Neural cell (in vitro differentiated cells): Measurements from ENCODE around the gene DEFB132. TPM values are rescaled to one million over a fixed set of nuclear protein-coding genes. Genes with fewer than 3 reads are reported as not detected.

Source experiments
- H2AFZ ChIP-seq: fragments of 200-600, 300-800 bp; sonication (generic), shearing (Covaris generic); 2 replicates; pipeline ENCODE4 v1.6.0; 2014; ENCODE audit warnings: low read depth, mild to moderate bottlenecking, antibody characterized with exemption, low read length, moderate library complexity
- H3F3A ChIP-seq: fragments of 200-600 bp; shearing (Covaris generic); 2 replicates; pipeline ENCODE4 v1.6.1; 2016; ENCODE audit warnings: mild to moderate bottlenecking, moderate library complexity, mixed read lengths, antibody characterized with exemption, low read length; ENCODE audit not compliant: insufficient read depth, poor library complexity, severe bottlenecking
- H3K27ac ChIP-seq: fragments of 200-600, 300-800 bp; sonication (generic), shearing (Covaris generic); 2 replicates; pipeline ENCODE4 v1.5.1; 2014; ENCODE audit warnings: mild to moderate bottlenecking, low read length, moderate library complexity
- H3K27me3 ChIP-seq: fragments of 300-800, 200-600 bp; sonication (generic), shearing (Covaris generic); 2 replicates; pipeline ENCODE4 v1.6.0; 2014; ENCODE audit warnings: mild to moderate bottlenecking, low read depth, low read length, moderate library complexity; ENCODE audit not compliant: insufficient read depth
- H3K36me3 ChIP-seq: fragments of 300-800, 200-600 bp; sonication (generic), shearing (Covaris generic); 2 replicates; pipeline ENCODE4 v1.5.1; 2014; ENCODE audit warnings: mild to moderate bottlenecking, antibody characterized with exemption, low read length, moderate library complexity; ENCODE audit not compliant: insufficient read depth
- H3K4me2 ChIP-seq: fragments of 300-800, 200-600 bp; sonication (generic), shearing (Covaris generic); 2 replicates; pipeline ENCODE4 v1.6.0; 2014; ENCODE audit warnings: mild to moderate bottlenecking, low read length
- H3K4me3 ChIP-seq: fragments of 300-800, 200-600 bp; sonication (generic), shearing (Covaris generic); 2 replicates; pipeline ENCODE4 v1.5.1; 2014; ENCODE audit warnings: mild to moderate bottlenecking, low read length, moderate library complexity
- H3K79me2 ChIP-seq: fragments of 200-600 bp; shearing (Covaris generic); replicated peaks from 2 replicates; pipeline ENCODE4 v1.6.0; 2014; ENCODE audit warnings: mild to moderate bottlenecking, low read length, moderate library complexity; ENCODE audit not compliant: insufficient read depth
- H3K9ac ChIP-seq: fragments of 300-800, 200-600 bp; sonication (generic), shearing (Covaris generic); 2 replicates; pipeline ENCODE4 v1.6.1; 2016; ENCODE audit warnings: mild to moderate bottlenecking, low read length, mixed read lengths
- H3K9me2 ChIP-seq: fragments of 200-600 bp; shearing (Covaris generic); 2 replicates; pipeline ENCODE4 v1.6.1; 2016; ENCODE audit warnings: mild to moderate bottlenecking, low read length, mixed read lengths; ENCODE audit not compliant: insufficient read depth
- H3K9me3 ChIP-seq: fragments of 200-600, 300-800 bp; sonication (generic), shearing (Covaris generic); 2 replicates; pipeline ENCODE4 v1.6.1; 2016; ENCODE audit warnings: mild to moderate bottlenecking, mixed run types, low read length, moderate library complexity, mixed read lengths
- H4K20me1 ChIP-seq: fragments of 200-600 bp; shearing (Covaris generic); 2 replicates; pipeline ENCODE4 v1.6.1; 2016; ENCODE audit warnings: mild to moderate bottlenecking, mixed run types; ENCODE audit not compliant: insufficient read depth
- EP300 ChIP-seq: fragments of 450-650 bp; conservative IDR thresholded peaks from 2 replicates; pipeline ENCODE4 v1.6.1; 2014; ENCODE audit warnings: antibody characterized with exemption, mild to moderate bottlenecking, moderate library complexity; ENCODE audit not compliant: poor library complexity, severe bottlenecking
- EZH2 ChIP-seq: fragments of 200-600, 300-800 bp; shearing (Covaris generic), sonication (generic); IDR thresholded peaks from 2 replicates; pipeline ENCODE4 v1.6.1; 2014; ENCODE audit warnings: antibody characterized with exemption, low read length, borderline replicate concordance, mild to moderate bottlenecking; ENCODE audit not compliant: insufficient read depth, poor library complexity, severe bottlenecking
- MXI1 ChIP-seq: fragments of 450-650 bp; conservative IDR thresholded peaks from 2 replicates; pipeline ENCODE4 v1.6.1; 2014; ENCODE audit warnings: antibody characterized with exemption, mild to moderate bottlenecking; ENCODE audit not compliant: poor library complexity, severe bottlenecking
- POLR2AphosphoS5 ChIP-seq: IDR thresholded peaks from 2 replicates; pipeline ENCODE4 v1.6.1; 2012
- RAD21 ChIP-seq: fragments of 450-650 bp; conservative IDR thresholded peaks from 2 replicates; pipeline ENCODE4 v1.6.1; 2014; ENCODE audit warnings: antibody characterized with exemption, mild to moderate bottlenecking, moderate library complexity
- SMC3 ChIP-seq: fragments of 450-650 bp; conservative IDR thresholded peaks from 2 replicates; pipeline ENCODE4 v1.6.1; 2014; ENCODE audit warnings: antibody characterized with exemption, mild to moderate bottlenecking, moderate library complexity; ENCODE audit not compliant: poor library complexity
- TAF1 ChIP-seq: IDR thresholded peaks from 2 replicates; pipeline ENCODE4 v1.6.1; 2012; ENCODE audit warnings: low read depth
- polyA plus RNA-seq: library from polyadenylated mRNA; depleted of rRNA; stranded (reverse); fragments of >200 nt; gene quantifications from 2 replicates; pipeline ENCODE4 v1.2.3, GENCODE V29; 2014
- TF ChIP-seq, protein P1 (sequence below): fragments of 450-650 bp; IDR thresholded peaks from 2 replicates; pipeline ENCODE4 v1.5.1; 2014; ENCODE audit warnings: antibody characterized with exemption, mild to moderate bottlenecking, moderate library complexity; ENCODE audit not compliant: poor library complexity, severe bottlenecking
- TF ChIP-seq, protein P2 (sequence below): IDR thresholded peaks from 2 replicates; pipeline ENCODE4 v1.6.1; 2012; ENCODE audit warnings: borderline replicate concordance

DEFB132 gene
- polyA plus RNA-seq, 1 donor from 2014 or later, result not detected

DNA sequence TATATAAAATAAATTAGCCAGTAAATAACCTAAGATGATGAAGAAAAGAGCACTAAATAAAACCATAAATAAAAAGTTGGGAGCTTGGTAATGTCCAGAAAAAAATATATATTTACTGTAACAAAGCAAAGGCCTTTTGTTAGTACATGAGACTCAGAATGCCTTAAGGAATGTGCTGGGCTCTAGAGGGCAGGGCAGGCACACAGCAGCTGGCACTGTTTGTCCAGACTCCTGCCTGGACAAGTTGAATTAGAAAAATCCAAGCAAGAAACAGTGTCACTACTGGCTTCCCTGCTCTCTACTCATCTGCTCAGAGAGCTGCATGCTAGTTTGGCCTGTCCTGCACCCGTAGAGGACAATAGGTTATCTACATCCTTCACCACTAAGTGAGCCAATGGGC is 21.6 kb upstream of the DEFB132 start:
- no peaks in the 10 kb centered on the region for H3K9me2 ChIP-seq
- no peak overlapping the region for H3K9ac ChIP-seq
- H3K27me3 ChIP-seq, result no peaks in the 10 kb centered on the region
- H4K20me1 ChIP-seq, result no peaks in the 10 kb centered on the region
- no peaks in the 10 kb centered on the region for H3K9me3 ChIP-seq
- H2AFZ ChIP-seq, result no peak overlapping the region
- TF ChIP-seq, protein P1, sequence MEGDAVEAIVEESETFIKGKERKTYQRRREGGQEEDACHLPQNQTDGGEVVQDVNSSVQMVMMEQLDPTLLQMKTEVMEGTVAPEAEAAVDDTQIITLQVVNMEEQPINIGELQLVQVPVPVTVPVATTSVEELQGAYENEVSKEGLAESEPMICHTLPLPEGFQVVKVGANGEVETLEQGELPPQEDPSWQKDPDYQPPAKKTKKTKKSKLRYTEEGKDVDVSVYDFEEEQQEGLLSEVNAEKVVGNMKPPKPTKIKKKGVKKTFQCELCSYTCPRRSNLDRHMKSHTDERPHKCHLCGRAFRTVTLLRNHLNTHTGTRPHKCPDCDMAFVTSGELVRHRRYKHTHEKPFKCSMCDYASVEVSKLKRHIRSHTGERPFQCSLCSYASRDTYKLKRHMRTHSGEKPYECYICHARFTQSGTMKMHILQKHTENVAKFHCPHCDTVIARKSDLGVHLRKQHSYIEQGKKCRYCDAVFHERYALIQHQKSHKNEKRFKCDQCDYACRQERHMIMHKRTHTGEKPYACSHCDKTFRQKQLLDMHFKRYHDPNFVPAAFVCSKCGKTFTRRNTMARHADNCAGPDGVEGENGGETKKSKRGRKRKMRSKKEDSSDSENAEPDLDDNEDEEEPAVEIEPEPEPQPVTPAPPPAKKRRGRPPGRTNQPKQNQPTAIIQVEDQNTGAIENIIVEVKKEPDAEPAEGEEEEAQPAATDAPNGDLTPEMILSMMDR, result no peak
- TF ChIP-seq TAF1 (no peak), EZH2 (no peak), RAD21 (no peak), MXI1 (no peak), EP300 (no peak), SMC3 (no peak)
- TF ChIP-seq, protein P2, sequence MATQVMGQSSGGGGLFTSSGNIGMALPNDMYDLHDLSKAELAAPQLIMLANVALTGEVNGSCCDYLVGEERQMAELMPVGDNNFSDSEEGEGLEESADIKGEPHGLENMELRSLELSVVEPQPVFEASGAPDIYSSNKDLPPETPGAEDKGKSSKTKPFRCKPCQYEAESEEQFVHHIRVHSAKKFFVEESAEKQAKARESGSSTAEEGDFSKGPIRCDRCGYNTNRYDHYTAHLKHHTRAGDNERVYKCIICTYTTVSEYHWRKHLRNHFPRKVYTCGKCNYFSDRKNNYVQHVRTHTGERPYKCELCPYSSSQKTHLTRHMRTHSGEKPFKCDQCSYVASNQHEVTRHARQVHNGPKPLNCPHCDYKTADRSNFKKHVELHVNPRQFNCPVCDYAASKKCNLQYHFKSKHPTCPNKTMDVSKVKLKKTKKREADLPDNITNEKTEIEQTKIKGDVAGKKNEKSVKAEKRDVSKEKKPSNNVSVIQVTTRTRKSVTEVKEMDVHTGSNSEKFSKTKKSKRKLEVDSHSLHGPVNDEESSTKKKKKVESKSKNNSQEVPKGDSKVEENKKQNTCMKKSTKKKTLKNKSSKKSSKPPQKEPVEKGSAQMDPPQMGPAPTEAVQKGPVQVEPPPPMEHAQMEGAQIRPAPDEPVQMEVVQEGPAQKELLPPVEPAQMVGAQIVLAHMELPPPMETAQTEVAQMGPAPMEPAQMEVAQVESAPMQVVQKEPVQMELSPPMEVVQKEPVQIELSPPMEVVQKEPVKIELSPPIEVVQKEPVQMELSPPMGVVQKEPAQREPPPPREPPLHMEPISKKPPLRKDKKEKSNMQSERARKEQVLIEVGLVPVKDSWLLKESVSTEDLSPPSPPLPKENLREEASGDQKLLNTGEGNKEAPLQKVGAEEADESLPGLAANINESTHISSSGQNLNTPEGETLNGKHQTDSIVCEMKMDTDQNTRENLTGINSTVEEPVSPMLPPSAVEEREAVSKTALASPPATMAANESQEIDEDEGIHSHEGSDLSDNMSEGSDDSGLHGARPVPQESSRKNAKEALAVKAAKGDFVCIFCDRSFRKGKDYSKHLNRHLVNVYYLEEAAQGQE, result no peak
- H3K4me2 ChIP-seq, result no peak overlapping the region
- no peaks in the 10 kb centered on the region for H3K79me2 ChIP-seq
- no peaks in the 10 kb centered on the region for H3F3A ChIP-seq
- no peak overlapping the region for H3K4me3 ChIP-seq
- no peak overlapping the region for H3K27ac ChIP-seq
- H3K36me3 ChIP-seq, result no peaks in the 10 kb centered on the region

DNA sequence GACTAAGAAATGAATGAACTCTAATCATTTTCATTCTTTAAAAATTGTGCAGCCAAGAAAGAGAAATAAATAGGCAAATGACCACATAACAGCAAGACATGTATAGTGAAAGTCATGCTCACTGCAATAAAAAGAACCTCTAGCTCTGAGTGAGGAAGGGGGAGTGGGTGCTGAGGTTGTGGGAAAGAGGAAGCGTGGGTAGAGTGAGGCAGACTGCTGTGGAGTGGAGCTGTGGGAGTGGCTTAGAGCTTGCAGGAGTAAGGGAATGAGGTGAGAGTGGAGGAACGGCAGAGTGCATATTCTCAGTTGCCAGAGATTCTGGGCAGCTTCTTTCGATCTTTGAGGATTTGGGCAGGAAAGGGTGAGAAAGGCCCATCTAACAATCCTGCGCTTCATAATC is 20.0 kb upstream of the DEFB132 start:
- Histone ChIP-seq H3K9me2 (no peaks in the 10 kb centered on the region), H2AFZ (no peak overlapping the region), H3K4me2 (no peak overlapping the region), H3F3A (no peaks in the 10 kb centered on the region), H3K79me2 (no peaks in the 10 kb centered on the region), H3K4me3 (no peak overlapping the region), H3K27me3 (peaks cover 4% of the 10 kb centered on the region), H3K9ac (no peak overlapping the region), H3K27ac (no peak overlapping the region), H3K36me3 (no peaks in the 10 kb centered on the region), H4K20me1 (no peaks in the 10 kb centered on the region), H3K9me3 (no peaks in the 10 kb centered on the region)
- TF ChIP-seq, protein P2, result no peak
- TF ChIP-seq, protein P1, result no peak
- TF ChIP-seq EZH2 (no peak), MXI1 (no peak), POLR2AphosphoS5 (no peak), SMC3 (no peak), TAF1 (no peak), EP300 (no peak), RAD21 (no peak)
